Cardiac fibroblast (primary cell): ENCODE results near the gene FAN1.

Experiments
- DNase-seq, 2 donors: peaks; one replicate each; pipeline versions ENCODE4 v3.0.0 to v3.0.0-alpha.2; 2010; ENCODE audit warnings: low read depth in 2 of 2
- H3K4me3 ChIP-seq, 2 donors: replicated peaks in 1 of 2; 1 replicate in 1 of 2; 2 replicates in 1 of 2; pipeline ENCODE4 v1.5.1; 2011; ENCODE audit warnings: low read depth in 2 of 2, low read length in 2 of 2, mild to moderate bottlenecking in 2 of 2, moderate library complexity in 1 of 2
- CTCF ChIP-seq: IDR thresholded peaks from one replicate; pipeline ENCODE4 v1.5.1; 2011; ENCODE audit warnings: low read depth, mild to moderate bottlenecking, low read length, inconsistent platforms

Gene FAN1

GRCh38 chr15:30992249-30992864, 88.6 kb downstream of the FAN1 start:
- TF ChIP-seq CTCF, result no peak
- peak overlapping the region; percentile 64 to 88 for H3K4me3 ChIP-seq
- DNase-seq, result no peak
